Measurements from ENCODE around the gene NSUN5. TPM values are rescaled to one million over a fixed set of nuclear protein-coding genes. Genes with fewer than 3 reads are reported as not detected.
"Not testable (repeated sequence)": the region's sequence is repeated elsewhere in the genome, so short reads cannot be mapped to it uniquely, and the experiment has no call there.

NSUN5 gene
- total and polyA plus RNA-seq, 8 donors, result 14.5 to 26.0 (median 17.5) TPM

GRCh38 chr7:73328696-73329095, 20.1 kb upstream of the NSUN5 start:
- Histone ChIP-seq H3K27ac (no peak overlapping the region), H3K4me3 (no peak overlapping the region), H3K9me3 (no peaks in the 10 kb centered on the region), H3K27me3 (no peaks in the 10 kb centered on the region), H3K4me1 (peaks cover 0 to 10% of the 10 kb centered on the region in 2 donors), H3K36me3 (no peaks in the 10 kb centered on the region)
- intact Hi-C loops (cut with DNase I), result no loop called here
- TF ChIP-seq CTCF (IDR thresholded peaks at IDR 0.05), result no peak
- ATAC-seq (no peak), DNase-seq (no peak)

GRCh38 chr7:73327922-73328321, 19.3 kb upstream of the NSUN5 start, which contains the start of the genes FKBP6 and TRIM50:
Gene FKBP6 (plus strand): TSS chr7:73328161. CDS start chr7:73328429, 268 bp downstream.
Gene TRIM50 (minus strand): TSS chr7:73328082. CDS start chr7:73324787, 3,295 bp downstream.
- DNase-seq, result peak in 1 of 4 donors; percentile 77
- H3K27me3 ChIP-seq; H3K36me3 ChIP-seq; intact Hi-C loops (cut with DNase I); ATAC-seq; H3K9me3 ChIP-seq; H3K4me3 ChIP-seq; H3K27ac ChIP-seq: not testable (repeated sequence)
- peaks cover 0 to 12% of the 10 kb centered on the region in 2 donors for H3K4me1 ChIP-seq

- H3K4me3 ChIP-seq; ATAC-seq; H3K27ac ChIP-seq; DNase-seq; H3K36me3 ChIP-seq; intact Hi-C loops (cut with DNase I); H3K9me3 ChIP-seq; H3K27me3 ChIP-seq: not testable (repeated sequence)
- peaks cover 0 to 12% of the 10 kb centered on the region in 2 donors for H3K4me1 ChIP-seq
Observed at GRCh38 chr7:73327449-73327848, 18.8 kb upstream of the NSUN5 start.

- ATAC-seq; H3K27ac ChIP-seq; intact Hi-C loops (cut with DNase I); DNase-seq; H3K36me3 ChIP-seq; H3K9me3 ChIP-seq; H3K27me3 ChIP-seq; H3K4me3 ChIP-seq: not testable (repeated sequence)
- peaks cover 0 to 12% of the 10 kb centered on the region in 2 donors for H3K4me1 ChIP-seq
Observed at GRCh38 chr7:73325424-73325823, 16.8 kb upstream of the NSUN5 start.

GRCh38 chr7:73324081-73324845, 15.6 kb upstream of the NSUN5 start:
- ATAC-seq, result peak; percentile 72
- TF ChIP-seq CTCF (IDR thresholded peaks at IDR 0.05), result peak; percentile 32 to 37
- Histone ChIP-seq H3K27ac (peak overlapping the region in 1 of 2 donors; percentile 61), H3K4me1 (peaks cover 0 to 12% of the 10 kb centered on the region in 2 donors), H3K4me3 (peak overlapping the region in 1 of 2 donors; percentile 14)
- H3K36me3 ChIP-seq; intact Hi-C loops (cut with DNase I); H3K27me3 ChIP-seq; H3K9me3 ChIP-seq: not testable (repeated sequence)
- peak in 3 of 4 donors; percentile 58 to 83 (median 58) for DNase-seq

- H3K9me3 ChIP-seq; ATAC-seq; DNase-seq; intact Hi-C loops (cut with DNase I); H3K36me3 ChIP-seq; H3K27me3 ChIP-seq: not testable (repeated sequence)
- peaks cover 0 to 12% of the 10 kb centered on the region in 2 donors for H3K4me1 ChIP-seq
- H3K27ac ChIP-seq, result peak overlapping the region in 1 of 2 donors; percentile 61
- H3K4me3 ChIP-seq, result peak overlapping the region in 1 of 2 donors; percentile 14
Observed at GRCh38 chr7:73323434-73324080, 14.9 kb upstream of the NSUN5 start.

- intact Hi-C loops (cut with DNase I); H3K4me3 ChIP-seq; H3K27me3 ChIP-seq; H3K9me3 ChIP-seq; H3K27ac ChIP-seq; DNase-seq; H3K36me3 ChIP-seq: not testable (repeated sequence)
- peaks cover 0 to 12% of the 10 kb centered on the region in 2 donors for H3K4me1 ChIP-seq
- ATAC-seq, result peak; percentile 70
Observed at GRCh38 chr7:73320009-73320408, 11.4 kb upstream of the NSUN5 start.

GRCh38 chr7:73319541-73319940, 10.9 kb upstream of the NSUN5 start:
- intact Hi-C loops (cut with DNase I), result not testable (repeated sequence)

GRCh38 chr7:73318656-73319204, 10.1 kb upstream of the NSUN5 start:
- H3K27me3 ChIP-seq; DNase-seq; intact Hi-C loops (cut with DNase I): not testable (repeated sequence)

More at GRCh38 chr7:73319541-73319940, 10.9 kb upstream of the NSUN5 start:
- H3K27ac ChIP-seq, H3K27me3 ChIP-seq, H3K4me3 ChIP-seq, H3K36me3 ChIP-seq, H3K9me3 ChIP-seq, DNase-seq: not testable (repeated sequence)
- H3K4me1 ChIP-seq, result peaks cover 0 to 11% of the 10 kb centered on the region in 2 donors
- ATAC-seq, result peak; percentile 77

More at GRCh38 chr7:73318656-73319204, 10.1 kb upstream of the NSUN5 start:
- H3K36me3 ChIP-seq, H3K4me1 ChIP-seq, H3K4me3 ChIP-seq, H3K27ac ChIP-seq, ATAC-seq, H3K9me3 ChIP-seq: not testable (repeated sequence)
